Gastroesophageal sphincter (tissue), 4 donors: Measurements from ENCODE around the gene CHD6. TPM values are rescaled to one million over a fixed set of nuclear protein-coding genes. Genes with fewer than 3 reads are reported as not detected.

Experiments
- ATAC-seq: fragments of 150-250 bp; one replicate; pipeline ENCODE4 v1.9.1; 2016; ENCODE audit warnings: mild to moderate bottlenecking, moderate library complexity
- H3K27ac ChIP-seq, 4 donors: fragments of 200-600 bp; sonication (generic) in 3 of 4; 1 replicate in 3 of 4; 2 replicates in 1 of 4; pipeline ENCODE4 v1.5.1; 2016 to 2019
- H3K27me3 ChIP-seq: fragments of 200-600 bp; sonication (generic); one replicate; pipeline ENCODE4 v1.5.1; 2019
- H3K36me3 ChIP-seq, 2 donors: fragments of 200-600 bp; sonication (generic); one replicate each; pipeline ENCODE4 v1.5.1; 2019; ENCODE audit warnings: control low read depth in 1 of 2
- H3K4me1 ChIP-seq, 3 donors: fragments of 200-600 bp; sonication (generic); 1 replicate in 2 of 3; 2 replicates in 1 of 3; pipeline ENCODE4 v1.5.1; 2016 to 2019; ENCODE audit warnings: control low read depth in 2 of 3
- H3K4me3 ChIP-seq, 2 donors: fragments of 200-600 bp; sonication (generic); one replicate each; pipeline ENCODE4 v1.5.1; 2019; ENCODE audit warnings: mild to moderate bottlenecking in 1 of 2, moderate library complexity in 1 of 2
- H3K9me3 ChIP-seq, 3 donors: fragments of 200-600 bp; sonication (generic); one replicate each; pipeline ENCODE4 v1.5.1; 2017 to 2019; ENCODE audit warnings: control low read depth in 2 of 3
- EP300 ChIP-seq: sonication (generic); formaldehyde crosslinking; IDR thresholded peaks from one replicate; pipeline ENCODE4 v1.6.1; 2017; ENCODE audit warnings: antibody characterized with exemption, mild to moderate bottlenecking
- POLR2A ChIP-seq, 2 donors: fragments of 450-650 bp; IDR thresholded peaks; one replicate each; pipeline ENCODE4 v1.6.1; 2017; ENCODE audit warnings: antibody characterized with exemption in 2 of 2, mild to moderate bottlenecking in 2 of 2, moderate library complexity in 1 of 2
- POLR2AphosphoS5 ChIP-seq: sonication (generic); formaldehyde crosslinking; IDR thresholded peaks from one replicate; pipeline ENCODE4 v1.6.1; 2017; ENCODE audit warnings: antibody characterized with exemption
- WGBS, 2 donors: methylation state at CpG; one replicate each; pipeline ENCODE4 v1.1.5; 2018; ENCODE audit warnings: low coverage in 1 of 2; 5-methylcytosine and 5-hydroxymethylcytosine counted together
- total RNA-seq, 4 donors: library from RNA; depleted of rRNA; stranded (reverse); fragments of >200 nt; gene quantifications; one replicate each; pipeline ENCODE4 v1.1.0, GENCODE V29; 2016
- TF ChIP-seq, protein P1 (sequence below), 4 experiments: fragments of 200-600 bp in 2 of 4; fragments of 450-650 bp in 2 of 4; sonication (generic) in 1 of 4; IDR thresholded peaks; one replicate each; pipeline ENCODE4 v1.5.1; 2017 to 2019; ENCODE audit warnings: antibody characterized with exemption in 4 of 4, mild to moderate bottlenecking in 2 of 4, moderate library complexity in 2 of 4

The CHD6 gene
- total RNA-seq, 4 donors from 2014 or later: 37.4 to 58.3 (median 40.4) TPM

DNA sequence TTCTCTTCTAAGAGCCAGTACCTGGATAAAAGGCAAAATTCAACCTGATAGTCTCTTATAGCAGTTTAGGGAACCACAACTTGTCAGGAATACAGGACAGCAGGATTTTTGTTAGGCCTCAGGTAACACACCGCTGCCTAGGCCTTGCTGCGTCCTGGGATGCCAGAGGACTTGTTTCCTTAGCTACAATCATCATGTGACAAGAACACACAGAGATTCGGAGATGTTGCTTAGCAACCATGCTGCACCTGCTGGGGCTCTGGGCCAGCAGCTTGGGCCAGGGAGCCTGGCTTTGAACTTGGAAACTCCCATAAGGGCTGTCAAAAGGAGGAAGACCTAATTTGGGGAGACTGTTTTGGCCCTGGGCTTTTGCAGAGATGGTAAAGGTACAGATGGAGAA lies 36.1 kb upstream of the CHD6 start:
- WGBS, 2 donors: no CpG with 5 or more reads among the region's 3 CpGs
- no peak overlapping the region for H3K27ac ChIP-seq
- H3K9me3 ChIP-seq: no peaks in the 10 kb centered on the region

DNA sequence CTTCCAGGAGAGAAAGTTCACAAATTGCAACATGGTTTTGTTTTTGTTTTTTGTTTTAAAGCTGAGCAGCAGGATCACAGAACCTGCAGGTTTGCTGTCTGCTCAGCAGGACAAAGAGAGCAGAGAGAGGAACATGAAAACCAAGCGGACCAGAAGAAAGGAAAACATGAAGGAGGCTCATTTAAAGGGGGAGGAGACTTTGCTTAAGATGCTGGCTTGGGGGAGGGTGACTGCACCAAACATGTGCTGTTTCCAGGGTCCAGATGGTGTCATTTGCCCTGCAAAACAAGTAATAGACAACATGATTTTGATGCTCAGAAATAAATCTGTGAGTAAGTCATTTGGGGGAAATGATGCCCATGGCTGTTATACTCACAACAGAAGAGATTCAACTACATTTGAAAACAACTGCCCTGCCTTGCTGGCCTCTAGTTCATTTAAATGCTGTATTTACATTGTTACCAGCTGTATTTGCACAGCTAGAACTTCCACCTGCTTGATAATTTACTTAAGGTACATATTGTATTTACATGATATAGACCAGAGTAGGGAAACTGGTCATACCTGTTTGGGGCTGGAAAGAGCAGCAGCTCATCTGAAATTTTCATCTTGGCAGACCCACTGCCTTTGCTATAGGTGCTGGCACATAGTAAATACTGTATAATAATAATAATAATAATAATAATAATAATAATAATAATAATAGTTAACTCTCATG lies 32.2 kb upstream of the CHD6 start:
- H3K4me1 ChIP-seq: no peaks in the 10 kb centered on the region
- H3K27me3 ChIP-seq: no peaks in the 10 kb centered on the region
- no peaks in the 10 kb centered on the region for H3K9me3 ChIP-seq
- H3K36me3 ChIP-seq: no peaks in the 10 kb centered on the region
- H3K4me3 ChIP-seq: no peak overlapping the region
- 14 to 57% methylated on average over 1 of the region's 1 CpG for WGBS, 2 donors
- no peak for TF ChIP-seq EP300
- TF ChIP-seq, protein P1, sequence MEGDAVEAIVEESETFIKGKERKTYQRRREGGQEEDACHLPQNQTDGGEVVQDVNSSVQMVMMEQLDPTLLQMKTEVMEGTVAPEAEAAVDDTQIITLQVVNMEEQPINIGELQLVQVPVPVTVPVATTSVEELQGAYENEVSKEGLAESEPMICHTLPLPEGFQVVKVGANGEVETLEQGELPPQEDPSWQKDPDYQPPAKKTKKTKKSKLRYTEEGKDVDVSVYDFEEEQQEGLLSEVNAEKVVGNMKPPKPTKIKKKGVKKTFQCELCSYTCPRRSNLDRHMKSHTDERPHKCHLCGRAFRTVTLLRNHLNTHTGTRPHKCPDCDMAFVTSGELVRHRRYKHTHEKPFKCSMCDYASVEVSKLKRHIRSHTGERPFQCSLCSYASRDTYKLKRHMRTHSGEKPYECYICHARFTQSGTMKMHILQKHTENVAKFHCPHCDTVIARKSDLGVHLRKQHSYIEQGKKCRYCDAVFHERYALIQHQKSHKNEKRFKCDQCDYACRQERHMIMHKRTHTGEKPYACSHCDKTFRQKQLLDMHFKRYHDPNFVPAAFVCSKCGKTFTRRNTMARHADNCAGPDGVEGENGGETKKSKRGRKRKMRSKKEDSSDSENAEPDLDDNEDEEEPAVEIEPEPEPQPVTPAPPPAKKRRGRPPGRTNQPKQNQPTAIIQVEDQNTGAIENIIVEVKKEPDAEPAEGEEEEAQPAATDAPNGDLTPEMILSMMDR (IDR thresholded peaks at IDR 0.05): no peak
- no peak for TF ChIP-seq POLR2AphosphoS5
- no peak for TF ChIP-seq POLR2A (IDR thresholded peaks at IDR 0.05)
- ATAC-seq: no peak
- H3K27ac ChIP-seq: no peak overlapping the region

More for the DNA sequence above, 36.1 kb upstream of the CHD6 start:
- no peaks in the 10 kb centered on the region for H3K36me3 ChIP-seq
- peaks cover 7% of the 10 kb centered on the region for H3K27me3 ChIP-seq
- TF ChIP-seq POLR2A (IDR thresholded peaks at IDR 0.05) (no peak), EP300 (no peak), POLR2AphosphoS5 (no peak)
- TF ChIP-seq, protein P1 (IDR thresholded peaks at IDR 0.05): no peak
- no peaks in the 10 kb centered on the region for H3K4me1 ChIP-seq
- no peak for ATAC-seq
- no peak overlapping the region for H3K4me3 ChIP-seq

DNA sequence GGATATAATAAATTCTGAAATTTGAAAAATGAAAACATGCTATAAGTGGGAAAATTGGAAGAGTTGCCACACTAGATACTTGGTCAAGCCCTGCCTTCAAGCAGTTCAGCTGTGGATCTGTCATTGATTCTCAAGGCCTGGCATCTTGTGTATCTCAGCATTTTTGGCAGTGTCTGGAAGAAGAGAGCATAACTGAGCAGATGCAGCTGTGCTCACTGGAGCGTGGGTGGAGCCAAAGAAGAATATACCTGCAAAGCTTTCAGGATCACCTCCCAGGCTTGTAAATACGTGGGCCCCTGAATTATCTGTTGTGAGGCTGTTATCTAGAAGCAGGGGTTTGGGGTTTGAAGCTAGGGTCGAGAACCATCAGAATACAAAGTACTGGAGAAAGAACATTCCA lies 31.3 kb upstream of the CHD6 start:
- H3K36me3 ChIP-seq: no peaks in the 10 kb centered on the region
- H3K27ac ChIP-seq: no peak overlapping the region
- H3K4me3 ChIP-seq: no peak overlapping the region
- TF ChIP-seq EP300 (no peak), POLR2A (IDR thresholded peaks at IDR 0.05) (no peak)
- TF ChIP-seq, protein P1 (IDR thresholded peaks at IDR 0.05): no peak
- 58 to 68% methylated on average over 3 of the region's 3 CpGs for WGBS, 2 donors
- ATAC-seq: no peak
- H3K27me3 ChIP-seq: no peaks in the 10 kb centered on the region
- no peaks in the 10 kb centered on the region for H3K4me1 ChIP-seq
- H3K9me3 ChIP-seq: no peaks in the 10 kb centered on the region

DNA sequence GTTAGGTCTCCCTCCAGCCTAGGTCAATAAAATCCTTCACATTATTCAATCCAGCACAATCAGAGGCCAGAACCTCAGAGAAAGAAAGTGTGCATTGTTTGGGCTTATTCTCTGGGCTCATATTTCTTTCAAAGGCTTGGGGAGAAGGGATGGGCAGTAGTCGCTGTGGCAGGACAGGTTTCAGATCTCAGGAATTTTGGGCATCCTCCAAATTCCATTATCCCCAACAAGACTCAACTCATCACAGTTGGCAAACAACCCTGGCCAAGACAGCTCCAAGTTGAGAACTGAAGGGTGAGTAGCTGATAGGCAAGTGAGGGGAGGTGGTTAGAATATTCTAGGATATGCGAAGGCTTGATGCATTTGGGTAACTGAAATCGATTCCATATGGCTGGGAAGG lies 27.2 kb upstream of the CHD6 start:
- Histone ChIP-seq H3K36me3 (no peaks in the 10 kb centered on the region), H3K27me3 (peaks cover 4% of the 10 kb centered on the region), H3K27ac (no peak overlapping the region), H3K9me3 (no peaks in the 10 kb centered on the region), H3K4me3 (no peak overlapping the region), H3K4me1 (no peaks in the 10 kb centered on the region)
- 86 to 100% methylated on average over 2 of the region's 3 CpGs for WGBS, 2 donors
- TF ChIP-seq POLR2A (IDR thresholded peaks at IDR 0.05) (no peak), POLR2AphosphoS5 (no peak), EP300 (no peak)
- TF ChIP-seq, protein P1 (IDR thresholded peaks at IDR 0.05): no peak
- no peak for ATAC-seq

DNA sequence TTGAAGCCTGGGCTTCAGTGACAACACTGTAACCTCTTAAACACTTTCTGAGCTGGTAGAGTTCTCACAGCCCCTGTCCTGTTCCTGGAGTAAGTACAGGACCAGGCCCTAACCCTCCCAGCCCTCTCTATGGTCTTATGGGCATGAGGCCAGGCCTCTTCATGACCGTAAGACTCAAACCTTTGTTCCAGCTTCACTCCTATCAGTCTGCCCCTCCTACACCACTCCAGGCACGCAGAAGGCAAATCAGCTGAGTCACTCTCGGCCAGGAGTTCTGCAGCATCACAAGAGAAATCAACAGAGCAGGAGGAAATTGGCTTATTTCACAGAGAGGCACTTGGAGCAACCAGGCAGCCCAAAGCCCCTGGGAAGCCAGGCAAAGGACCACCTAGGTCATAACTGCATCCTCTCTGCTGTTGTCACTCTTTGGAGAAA lies 25.3 kb upstream of the CHD6 start:
- no peaks in the 10 kb centered on the region for H3K4me1 ChIP-seq
- no peak for ATAC-seq
- H3K4me3 ChIP-seq: no peak overlapping the region
- no peaks in the 10 kb centered on the region for H3K9me3 ChIP-seq
- H3K27ac ChIP-seq: no peak overlapping the region
- 20% methylated on average over 1 of the region's 3 CpGs; no CpG with 5 or more reads in 1 of the 2 donors for WGBS, 2 donors
- no peaks in the 10 kb centered on the region for H3K36me3 ChIP-seq
- H3K27me3 ChIP-seq: peaks cover 4% of the 10 kb centered on the region
- TF ChIP-seq, protein P1 (IDR thresholded peaks at IDR 0.05): no peak
- TF ChIP-seq EP300: no peak
- TF ChIP-seq POLR2AphosphoS5: no peak
- TF ChIP-seq POLR2A (IDR thresholded peaks at IDR 0.05): no peak
